ENCODE measurements around the gene HAVCR1. TPM values are rescaled to one million over a fixed set of nuclear protein-coding genes. Genes with fewer than 3 reads are reported as not detected.

Gene HAVCR1
- total RNA-seq, 2 donors from 2014 or later: not detected

- no peak for TF ChIP-seq CTCF (IDR thresholded peaks at IDR 0.05)
- H3K4me3 ChIP-seq: no peak overlapping the region
- no peaks in the 10 kb centered on the region for H3K4me1 ChIP-seq
- H3K36me3 ChIP-seq: no peaks in the 10 kb centered on the region
- no peaks in the 10 kb centered on the region for H3K9me3 ChIP-seq
- DNase-seq (ENCODE audit: low spot score): no peak
- H3K27ac ChIP-seq: no peak overlapping the region
- H3K27me3 ChIP-seq: no peaks in the 10 kb centered on the region
Measured at GRCh38 chr5:157069949-157070348, 11.0 kb upstream of the HAVCR1 start.

GRCh38 chr5:157068785-157069184, 9.9 kb upstream of the HAVCR1 start:
- Histone ChIP-seq H3K27ac (no peak overlapping the region), H3K9me3 (no peaks in the 10 kb centered on the region), H3K36me3 (no peaks in the 10 kb centered on the region), H3K27me3 (no peaks in the 10 kb centered on the region), H3K4me1 (no peaks in the 10 kb centered on the region), H3K4me3 (no peak overlapping the region)
- no peak for DNase-seq (ENCODE audit: low spot score)
- TF ChIP-seq CTCF (IDR thresholded peaks at IDR 0.05): no peak

GRCh38 chr5:157068339-157068738, 9.4 kb upstream of the HAVCR1 start:
- DNase-seq (ENCODE audit: low spot score): no peak
- no peaks in the 10 kb centered on the region for H3K27me3 ChIP-seq
- H3K4me3 ChIP-seq: no peak overlapping the region
- no peaks in the 10 kb centered on the region for H3K4me1 ChIP-seq
- no peak for TF ChIP-seq CTCF (IDR thresholded peaks at IDR 0.05)
- no peaks in the 10 kb centered on the region for H3K36me3 ChIP-seq
- no peaks in the 10 kb centered on the region for H3K9me3 ChIP-seq
- no peak overlapping the region for H3K27ac ChIP-seq

- TF ChIP-seq CTCF (IDR thresholded peaks at IDR 0.05): no peak
- no peak for DNase-seq (ENCODE audit: low spot score)
- H3K27ac ChIP-seq: no peak overlapping the region
- H3K9me3 ChIP-seq: no peaks in the 10 kb centered on the region
- no peaks in the 10 kb centered on the region for H3K36me3 ChIP-seq
- H3K4me3 ChIP-seq: no peak overlapping the region
- no peaks in the 10 kb centered on the region for H3K4me1 ChIP-seq
- H3K27me3 ChIP-seq: no peaks in the 10 kb centered on the region
Measured at GRCh38 chr5:157067005-157067404, 8.1 kb upstream of the HAVCR1 start.

GRCh38 chr5:157066080-157066479, 7.2 kb upstream of the HAVCR1 start:
- Histone ChIP-seq H3K36me3 (no peaks in the 10 kb centered on the region), H3K4me1 (no peaks in the 10 kb centered on the region), H3K27me3 (no peaks in the 10 kb centered on the region), H3K9me3 (no peaks in the 10 kb centered on the region), H3K27ac (no peak overlapping the region), H3K4me3 (no peak overlapping the region)
- no peak for TF ChIP-seq CTCF (IDR thresholded peaks at IDR 0.05)
- DNase-seq (ENCODE audit: low spot score): no peak

- no peak for DNase-seq (ENCODE audit: low spot score)
- Histone ChIP-seq H3K4me3 (no peak overlapping the region), H3K4me1 (no peaks in the 10 kb centered on the region), H3K36me3 (no peaks in the 10 kb centered on the region), H3K27me3 (no peaks in the 10 kb centered on the region), H3K27ac (no peak overlapping the region), H3K9me3 (no peaks in the 10 kb centered on the region)
- TF ChIP-seq CTCF (IDR thresholded peaks at IDR 0.05): no peak
Measured at GRCh38 chr5:157063776-157064430, 5.0 kb upstream of the HAVCR1 start.
